Sigmoid colon (tissue), 4 donors: ENCODE results near the gene EEIG2.
A peak's percentile ranks its signal among the peaks of the same experiment; 100 is the strongest.

Experiments
- CTCF ChIP-seq, 4 experiments: fragments of 450-650 bp in 3 of 4; fragments of 200-600 bp in 1 of 4; IDR thresholded peaks; one replicate each; pipeline ENCODE4 v1.5.1; 2016 to 2019; ENCODE audit warnings: antibody characterized with exemption in 4 of 4, mild to moderate bottlenecking in 3 of 4, moderate library complexity in 2 of 4
- EP300 ChIP-seq, 4 donors: sonication (generic); formaldehyde crosslinking; IDR thresholded peaks; one replicate each; pipeline ENCODE4 v1.6.1; 2017; ENCODE audit warnings: antibody characterized with exemption in 4 of 4
- POLR2A ChIP-seq, 2 donors: fragments of 450-650 bp; IDR thresholded peaks; one replicate each; pipeline ENCODE4 v1.6.1; 2016; ENCODE audit warnings: antibody characterized with exemption in 2 of 2, mild to moderate bottlenecking in 2 of 2, moderate library complexity in 2 of 2

GRCh38 chr1:108570128-108570527, 10.2 kb downstream of the EEIG2 start:
- no peak for TF ChIP-seq POLR2A (IDR thresholded peaks at IDR 0.05)
- peak in 1 of 4 experiments; percentile 4 for TF ChIP-seq CTCF (IDR thresholded peaks at IDR 0.05)
- no peak for TF ChIP-seq EP300 (IDR thresholded peaks at IDR 0.05)
